ENCODE data around the gene CCDC142. TPM values are rescaled to one million over a fixed set of nuclear protein-coding genes. Genes with fewer than 3 reads are reported as not detected.

Gene CCDC142
- total and polyA plus RNA-seq, 9 of the 15 experiments (the other 6 are each of a cell fraction or from before 2014, with no cell fraction given) = 0.55 to 11.7 (median 7.2) TPM

- TF ChIP-seq, protein P1, sequence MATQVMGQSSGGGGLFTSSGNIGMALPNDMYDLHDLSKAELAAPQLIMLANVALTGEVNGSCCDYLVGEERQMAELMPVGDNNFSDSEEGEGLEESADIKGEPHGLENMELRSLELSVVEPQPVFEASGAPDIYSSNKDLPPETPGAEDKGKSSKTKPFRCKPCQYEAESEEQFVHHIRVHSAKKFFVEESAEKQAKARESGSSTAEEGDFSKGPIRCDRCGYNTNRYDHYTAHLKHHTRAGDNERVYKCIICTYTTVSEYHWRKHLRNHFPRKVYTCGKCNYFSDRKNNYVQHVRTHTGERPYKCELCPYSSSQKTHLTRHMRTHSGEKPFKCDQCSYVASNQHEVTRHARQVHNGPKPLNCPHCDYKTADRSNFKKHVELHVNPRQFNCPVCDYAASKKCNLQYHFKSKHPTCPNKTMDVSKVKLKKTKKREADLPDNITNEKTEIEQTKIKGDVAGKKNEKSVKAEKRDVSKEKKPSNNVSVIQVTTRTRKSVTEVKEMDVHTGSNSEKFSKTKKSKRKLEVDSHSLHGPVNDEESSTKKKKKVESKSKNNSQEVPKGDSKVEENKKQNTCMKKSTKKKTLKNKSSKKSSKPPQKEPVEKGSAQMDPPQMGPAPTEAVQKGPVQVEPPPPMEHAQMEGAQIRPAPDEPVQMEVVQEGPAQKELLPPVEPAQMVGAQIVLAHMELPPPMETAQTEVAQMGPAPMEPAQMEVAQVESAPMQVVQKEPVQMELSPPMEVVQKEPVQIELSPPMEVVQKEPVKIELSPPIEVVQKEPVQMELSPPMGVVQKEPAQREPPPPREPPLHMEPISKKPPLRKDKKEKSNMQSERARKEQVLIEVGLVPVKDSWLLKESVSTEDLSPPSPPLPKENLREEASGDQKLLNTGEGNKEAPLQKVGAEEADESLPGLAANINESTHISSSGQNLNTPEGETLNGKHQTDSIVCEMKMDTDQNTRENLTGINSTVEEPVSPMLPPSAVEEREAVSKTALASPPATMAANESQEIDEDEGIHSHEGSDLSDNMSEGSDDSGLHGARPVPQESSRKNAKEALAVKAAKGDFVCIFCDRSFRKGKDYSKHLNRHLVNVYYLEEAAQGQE (IDR thresholded peaks at IDR 0.05; ENCODE audit: borderline replicate concordance) = peak; percentile 22; the same call in 1 of the 2 replicates
- TF ChIP-seq, protein P1 (CRISPR knock-in tag; IDR thresholded peaks at IDR 0.05; ENCODE audit: low read depth) = 0 out of 2 replicates have a peak, but pooled peaks have one; percentile 80
- TF ChIP-seq ZNF785 (CRISPR knock-in tag; IDR thresholded peaks at IDR 0.05) = no peak
- TF ChIP-seq RNF219 (CRISPR knock-in tag; IDR thresholded peaks at IDR 0.05) = peak; percentile 80; the same call in 1 of the 2 replicates
- no peak for TF ChIP-seq KDM2B (CRISPR knock-in tag; IDR thresholded peaks at IDR 0.05)
- TF ChIP-seq HDAC1 (IDR thresholded peaks at IDR 0.05) = peak in 1 of 2 experiments; percentile 87; a peak in 1 of 4 replicates
- no peak for TF ChIP-seq PATZ1 (CRISPR knock-in tag; IDR thresholded peaks at IDR 0.05; ENCODE audit: borderline replicate concordance)
- peak; percentile 48 for TF ChIP-seq NEUROD1 (IDR thresholded peaks at IDR 0.05; ENCODE audit: borderline replicate concordance, low read depth, low read length, partially characterized antibody)
- TF ChIP-seq CREM (IDR thresholded peaks at IDR 0.05; ENCODE audit: low read depth) = peak; percentile 94
- TF ChIP-seq POLR2B (IDR thresholded peaks at IDR 0.05; ENCODE audit: low read depth, partially characterized antibody) = peak; percentile 98
- TF ChIP-seq ZNF766 (CRISPR knock-in tag; conservative IDR thresholded peaks at IDR 0.05) = no peak; the same call in 1 of the 2 replicates
- TF ChIP-seq U2AF2 (optimal IDR thresholded peaks at IDR 0.05; ENCODE audit: low read depth, low read length) = no peak
- TF ChIP-seq CHD1 (IDR thresholded peaks at IDR 0.05; ENCODE audit: low read length) = no peak
- TF ChIP-seq LCOR (CRISPR knock-in tag; IDR thresholded peaks at IDR 0.05) = peak; percentile 75
- TF ChIP-seq ZNF354B (CRISPR knock-in tag; IDR thresholded peaks at IDR 0.05) = no peak
- 0 out of 2 replicates have a peak, but pooled peaks have one; percentile 61 for TF ChIP-seq ZNF583 (CRISPR knock-in tag; IDR thresholded peaks at IDR 0.05)
Observed at GRCh38 chr2:74472086-74472944, 10.5 kb downstream of the CCDC142 start, which contains the start of gene MRPL53 (continued).

All from K562 (cell line).